OCI-LY3 (cell line): ENCODE results near the gene RGS6.

Source experiments
- EZH2phosphoT487 ChIP-seq: fragments of 200-600 bp; shearing (Covaris generic); IDR thresholded peaks from 2 replicates; pipeline ENCODE4 v1.6.1; 2018; ENCODE audit warnings: antibody characterized with exemption, mixed run types, low read depth
- TF ChIP-seq, protein P1 (sequence below): fragments of 200-600, 300-600 bp; sonication (generic); IDR thresholded peaks from 2 replicates; pipeline ENCODE4 v1.5.1; 2014; ENCODE audit warnings: antibody characterized with exemption, low read length, low read depth

DNA sequence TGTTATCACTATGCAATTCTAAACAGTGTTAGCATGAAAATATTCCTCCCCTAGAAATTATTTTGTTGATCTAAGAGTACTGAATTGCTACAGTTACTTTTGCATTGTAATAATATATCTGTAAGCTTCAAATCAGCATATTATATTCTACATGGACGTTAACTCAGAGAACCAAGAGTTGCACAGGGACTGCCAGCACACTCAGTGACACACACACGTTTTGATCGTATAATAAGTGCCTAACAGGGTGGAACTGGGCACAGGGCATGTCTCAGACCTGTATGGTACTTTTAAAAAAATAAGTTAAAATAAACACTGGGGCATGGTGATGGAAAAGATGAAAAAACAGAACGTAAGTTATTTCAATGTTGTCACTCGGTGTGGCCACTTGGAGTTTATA lies 451.6 kb downstream of the RGS6 start:
- TF ChIP-seq, protein P1, sequence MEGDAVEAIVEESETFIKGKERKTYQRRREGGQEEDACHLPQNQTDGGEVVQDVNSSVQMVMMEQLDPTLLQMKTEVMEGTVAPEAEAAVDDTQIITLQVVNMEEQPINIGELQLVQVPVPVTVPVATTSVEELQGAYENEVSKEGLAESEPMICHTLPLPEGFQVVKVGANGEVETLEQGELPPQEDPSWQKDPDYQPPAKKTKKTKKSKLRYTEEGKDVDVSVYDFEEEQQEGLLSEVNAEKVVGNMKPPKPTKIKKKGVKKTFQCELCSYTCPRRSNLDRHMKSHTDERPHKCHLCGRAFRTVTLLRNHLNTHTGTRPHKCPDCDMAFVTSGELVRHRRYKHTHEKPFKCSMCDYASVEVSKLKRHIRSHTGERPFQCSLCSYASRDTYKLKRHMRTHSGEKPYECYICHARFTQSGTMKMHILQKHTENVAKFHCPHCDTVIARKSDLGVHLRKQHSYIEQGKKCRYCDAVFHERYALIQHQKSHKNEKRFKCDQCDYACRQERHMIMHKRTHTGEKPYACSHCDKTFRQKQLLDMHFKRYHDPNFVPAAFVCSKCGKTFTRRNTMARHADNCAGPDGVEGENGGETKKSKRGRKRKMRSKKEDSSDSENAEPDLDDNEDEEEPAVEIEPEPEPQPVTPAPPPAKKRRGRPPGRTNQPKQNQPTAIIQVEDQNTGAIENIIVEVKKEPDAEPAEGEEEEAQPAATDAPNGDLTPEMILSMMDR, result no peak
- no peak for TF ChIP-seq EZH2phosphoT487
